KMS-11 (cell line): ENCODE measurements around the gene CSPG5.

Experiments used
- H2AFZ ChIP-seq: fragments of 200-600 bp; sonication (generic); 2 replicates; pipeline ENCODE4 v1.6.1; 2016; ENCODE audit warnings: antibody characterized with exemption, mixed run types, low read depth
- H3K27ac ChIP-seq: fragments of 200-600 bp; sonication (generic); 2 replicates; pipeline ENCODE4 v1.6.1; 2016; ENCODE audit warnings: mild to moderate bottlenecking, mixed run types
- H3K27me3 ChIP-seq: fragments of 200-600 bp; sonication (generic); 2 replicates; pipeline ENCODE4 v1.6.1; 2017; ENCODE audit warnings: mild to moderate bottlenecking, low read depth, mixed run types, moderate library complexity; ENCODE audit not compliant: insufficient read depth
- H3K36me3 ChIP-seq: fragments of 200-600 bp; sonication (generic); 2 replicates; pipeline ENCODE4 v1.6.1; 2017; ENCODE audit warnings: mild to moderate bottlenecking, mixed run types; ENCODE audit not compliant: insufficient read depth
- H3K4me1 ChIP-seq: fragments of 200-600 bp; sonication (generic); 2 replicates; pipeline ENCODE4 v1.6.1; 2016; ENCODE audit warnings: mild to moderate bottlenecking, low read depth, mixed run types; ENCODE audit not compliant: poor library complexity, severe bottlenecking
- H3K4me2 ChIP-seq: fragments of 200-600 bp; sonication (generic); 2 replicates; pipeline ENCODE4 v1.7.0; 2016; ENCODE audit warnings: mild to moderate bottlenecking, mixed run types
- H3K4me3 ChIP-seq: fragments of 200-600 bp; sonication (generic); IDR thresholded peaks from 2 replicates; pipeline ENCODE4 v1.6.1; 2017; ENCODE audit warnings: low read depth, low read length, mixed read lengths; ENCODE audit not compliant: insufficient read depth
- H3K79me2 ChIP-seq: fragments of 200-600 bp; sonication (generic); 2 replicates; pipeline ENCODE4 v1.6.1; 2016; ENCODE audit warnings: low read depth, mixed run types; ENCODE audit not compliant: insufficient read depth
- H3K9ac ChIP-seq: fragments of 200-600 bp; sonication (generic); 2 replicates; pipeline ENCODE4 v1.6.1; 2016; ENCODE audit warnings: mild to moderate bottlenecking, mixed run types
- H4K20me1 ChIP-seq: fragments of 200-600 bp; sonication (generic); 2 replicates; pipeline ENCODE4 v1.6.1; 2016; ENCODE audit warnings: mild to moderate bottlenecking, mixed run types; ENCODE audit not compliant: insufficient read depth
- TF ChIP-seq, protein P1 (sequence below): fragments of 200-600 bp; sonication (generic); conservative IDR thresholded peaks from 2 replicates; pipeline ENCODE4 v1.6.1; 2017; ENCODE audit warnings: low read depth, mild to moderate bottlenecking, antibody characterized with exemption, low read length, moderate library complexity, mixed read lengths

The CSPG5 gene

GRCh38 chr3:47571391-47572175, 7.1 kb downstream of the CSPG5 start:
- Histone ChIP-seq H3K9ac (no peak overlapping the region), H3K4me2 (no peak overlapping the region), H3K4me1 (no peaks in the 10 kb centered on the region), H3K79me2 (no peaks in the 10 kb centered on the region), H2AFZ (no peak overlapping the region), H3K36me3 (no peaks in the 10 kb centered on the region), H3K4me3 (no peak overlapping the region), H3K27ac (no peak overlapping the region), H4K20me1 (no peaks in the 10 kb centered on the region), H3K27me3 (no peaks in the 10 kb centered on the region)
- TF ChIP-seq, protein P1, sequence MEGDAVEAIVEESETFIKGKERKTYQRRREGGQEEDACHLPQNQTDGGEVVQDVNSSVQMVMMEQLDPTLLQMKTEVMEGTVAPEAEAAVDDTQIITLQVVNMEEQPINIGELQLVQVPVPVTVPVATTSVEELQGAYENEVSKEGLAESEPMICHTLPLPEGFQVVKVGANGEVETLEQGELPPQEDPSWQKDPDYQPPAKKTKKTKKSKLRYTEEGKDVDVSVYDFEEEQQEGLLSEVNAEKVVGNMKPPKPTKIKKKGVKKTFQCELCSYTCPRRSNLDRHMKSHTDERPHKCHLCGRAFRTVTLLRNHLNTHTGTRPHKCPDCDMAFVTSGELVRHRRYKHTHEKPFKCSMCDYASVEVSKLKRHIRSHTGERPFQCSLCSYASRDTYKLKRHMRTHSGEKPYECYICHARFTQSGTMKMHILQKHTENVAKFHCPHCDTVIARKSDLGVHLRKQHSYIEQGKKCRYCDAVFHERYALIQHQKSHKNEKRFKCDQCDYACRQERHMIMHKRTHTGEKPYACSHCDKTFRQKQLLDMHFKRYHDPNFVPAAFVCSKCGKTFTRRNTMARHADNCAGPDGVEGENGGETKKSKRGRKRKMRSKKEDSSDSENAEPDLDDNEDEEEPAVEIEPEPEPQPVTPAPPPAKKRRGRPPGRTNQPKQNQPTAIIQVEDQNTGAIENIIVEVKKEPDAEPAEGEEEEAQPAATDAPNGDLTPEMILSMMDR, result no peak

DNA sequence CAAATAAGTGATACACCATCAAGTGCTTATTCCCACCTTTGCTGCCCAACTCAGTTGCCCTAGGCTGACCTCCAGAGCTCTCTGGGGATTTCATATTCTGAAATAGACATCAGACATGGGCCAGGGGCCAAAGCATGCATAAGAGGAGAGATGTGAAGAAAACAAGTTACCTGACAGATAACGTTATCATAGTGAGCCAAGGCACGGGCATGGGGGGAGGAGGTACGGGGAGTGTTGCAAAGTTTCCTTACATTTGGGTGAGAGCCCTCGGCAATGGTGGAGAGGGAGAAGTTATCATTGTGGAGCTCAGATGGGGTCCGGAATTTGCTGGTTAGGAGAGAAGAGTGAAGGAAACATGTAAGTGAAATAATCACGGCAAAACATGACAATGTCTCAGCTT, 9.8 kb downstream of the CSPG5 start:
- Histone ChIP-seq H3K79me2 (no peaks in the 10 kb centered on the region), H4K20me1 (no peaks in the 10 kb centered on the region), H3K27me3 (no peaks in the 10 kb centered on the region), H3K4me3 (no peak overlapping the region), H3K27ac (no peak overlapping the region), H3K9ac (no peak overlapping the region), H2AFZ (no peak overlapping the region), H3K36me3 (no peaks in the 10 kb centered on the region), H3K4me1 (no peaks in the 10 kb centered on the region), H3K4me2 (no peak overlapping the region)
- TF ChIP-seq, protein P1, result no peak

DNA sequence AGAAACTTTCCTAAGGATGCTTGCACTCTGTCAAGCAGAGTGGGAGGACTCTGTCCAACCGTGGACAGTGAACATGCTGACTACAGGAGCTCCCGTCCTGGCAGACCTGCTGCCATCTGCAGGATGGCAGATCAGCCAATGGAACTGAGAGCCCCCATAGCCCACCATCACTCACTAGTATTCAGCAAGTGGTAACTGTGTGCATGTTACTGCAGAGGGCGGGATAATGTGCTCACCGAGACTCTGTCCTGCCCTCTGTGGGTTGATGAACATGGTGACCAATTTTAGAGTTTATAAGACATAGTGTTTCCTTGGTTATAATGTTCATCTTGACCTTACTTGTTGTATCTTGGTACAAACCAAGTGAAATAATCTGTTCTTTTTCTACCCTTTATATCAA, 11.5 kb downstream of the CSPG5 start:
- H3K4me3 ChIP-seq, result no peak overlapping the region
- no peaks in the 10 kb centered on the region for H3K27me3 ChIP-seq
- no peaks in the 10 kb centered on the region for H3K4me1 ChIP-seq
- H2AFZ ChIP-seq, result no peak overlapping the region
- H3K9ac ChIP-seq, result no peak overlapping the region
- TF ChIP-seq, protein P1, result no peak
- no peak overlapping the region for H3K27ac ChIP-seq
- no peak overlapping the region for H3K4me2 ChIP-seq
- no peaks in the 10 kb centered on the region for H3K36me3 ChIP-seq
- no peaks in the 10 kb centered on the region for H4K20me1 ChIP-seq
- H3K79me2 ChIP-seq, result no peaks in the 10 kb centered on the region

GRCh38 chr3:47566667-47567066, 12.0 kb downstream of the CSPG5 start:
- TF ChIP-seq, protein P1, result no peak
- Histone ChIP-seq H3K4me3 (no peak overlapping the region), H3K27me3 (no peaks in the 10 kb centered on the region), H4K20me1 (no peaks in the 10 kb centered on the region), H3K36me3 (no peaks in the 10 kb centered on the region), H3K9ac (no peak overlapping the region), H3K4me1 (no peaks in the 10 kb centered on the region), H3K4me2 (no peak overlapping the region), H2AFZ (no peak overlapping the region), H3K79me2 (no peaks in the 10 kb centered on the region), H3K27ac (no peak overlapping the region)
